ENCODE data around the gene MICB.

- TF ChIP-seq EP300 (IDR thresholded peaks at IDR 0.05) (no peak), POLR2A (IDR thresholded peaks at IDR 0.05) (no peak), CTCF (IDR thresholded peaks at IDR 0.05) (no peak), POLR2AphosphoS5 (IDR thresholded peaks at IDR 0.05) (no peak)
Measured at GRCh38 chr6:31521835-31522234, 23.9 kb downstream of the MICB start.
